Activated naive CD4-positive, alpha-beta T cell treated with anti-CD3 and anti-CD28 coated beads, Interleukin-2, amount 10 ng/mL, durations not matched to agents 5 hours and 36 hours (primary cell): Measurements from ENCODE around the gene NUMBL. TPM values are rescaled to one million over a fixed set of nuclear protein-coding genes. Genes with fewer than 3 reads are reported as not detected.

Source experiments
- total RNA-seq, 2 experiments: library from RNA; stranded (reverse); gene quantifications; one replicate each; pipeline ENCODE4 v1.2.3, GENCODE V29; 2021

The NUMBL gene
- 1 to 10 TPM; 5.3 to 6.7 TPM for total RNA-seq

GRCh38 chr19:40690050-40690692 is at the start of gene NUMBL:
NUMBL (minus strand) TSS chr19:40690651; CDS start chr19:40690483, 168 bp downstream.

GRCh38 chr19:40716482-40717324 is 26.3 kb upstream of the NUMBL start, which contains the start of the genes COQ8B and ITPKC:
COQ8B (minus strand) TSS chr19:40716886; CDS start chr19:40714632, 2,254 bp downstream.
ITPKC (plus strand) TSS chr19:40717112; CDS start chr19:40717136, 24 bp downstream.

Other genes with a start within 250 kb of the NUMBL start
- gene SERTAD3, start 246.3 kb downstream of the NUMBL start, total RNA-seq = 10 to 100 TPM; 12.0 to 13.9 TPM
- gene BLVRB, start 224.9 kb downstream of the NUMBL start, total RNA-seq = 10 to 100 TPM; 14.6 to 17.7 TPM
- under 1 TPM; 0.10 to 0.40 TPM for gene SPTBN4, start 223.7 kb downstream of the NUMBL start, total RNA-seq
- gene SHKBP1, start 113.8 kb downstream of the NUMBL start, total RNA-seq = 100 to 1,000 TPM; 110 to 119 TPM
- 10 to 100 TPM; 81.3 to 92.4 TPM for gene LTBP4, start 89.3 kb downstream of the NUMBL start, total RNA-seq
- gene COQ8B, start 26.2 kb upstream of the NUMBL start, total RNA-seq = 10 to 100 TPM; 28.1 to 30.5 TPM
- 1 to 10 TPM; 5.6 TPM for gene ITPKC, start 26.5 kb upstream of the NUMBL start, total RNA-seq
- 10 to 100 TPM; 15.5 to 18.2 TPM for gene ACTMAP, start 59.8 kb upstream of the NUMBL start, total RNA-seq
- 100 to 1,000 TPM; 122 to 141 TPM for gene SNRPA, start 60.6 kb upstream of the NUMBL start, total RNA-seq
- not detected for gene MIA, start 84.9 kb upstream of the NUMBL start, total RNA-seq
- 10 to 100 TPM; 63.0 to 65.0 TPM for gene RAB4B, start 87.6 kb upstream of the NUMBL start, total RNA-seq
- 100 to 1,000 TPM; 152 to 158 TPM for gene EGLN2, start 108.5 kb upstream of the NUMBL start, total RNA-seq
- gene CYP2A6, start 159.8 kb upstream of the NUMBL start, total RNA-seq = not detected
- gene CYP2A7, start 191.6 kb upstream of the NUMBL start, total RNA-seq = not detected